Right lobe of liver (tissue), 6 donors: ENCODE data around the gene THUMPD3. TPM values are rescaled to one million over a fixed set of nuclear protein-coding genes. Genes with fewer than 3 reads are reported as not detected.

Source experiments
- ATAC-seq, 4 donors: fragments of 200-7000 bp; cut with Tn5 transposase; one replicate each; pipeline ENCODE4 v1.9.1; 2020; ENCODE audit warnings: mild to moderate bottlenecking in 4 of 4, moderate library complexity in 4 of 4
- DNase-seq, 3 donors: peaks; one replicate each; pipeline ENCODE4 v3.0.0-alpha.2; 2020
- H3K27ac ChIP-seq, 3 donors: fragments of 200-600 bp; one replicate each; pipeline ENCODE4 v1.8.0; 2022
- H3K27me3 ChIP-seq, 2 donors: fragments of 200-600 bp; one replicate each; pipeline ENCODE4 v1.8.0; 2022
- H3K36me3 ChIP-seq, 4 donors: fragments of 200-600 bp; sonication (generic) in 1 of 4; one replicate each; pipeline versions ENCODE4 v1.5.1 to v1.8.0; 2017 to 2022; ENCODE audit warnings: control low read depth in 1 of 4
- H3K4me1 ChIP-seq, 4 donors: fragments of 200-600 bp; sonication (generic) in 1 of 4; one replicate each; pipeline versions ENCODE4 v1.5.1 to v1.8.0; 2017 to 2022; ENCODE audit warnings: control low read depth in 1 of 4
- H3K4me3 ChIP-seq, 3 donors: fragments of 200-600 bp; one replicate each; pipeline ENCODE4 v1.8.0; 2022
- H3K9me3 ChIP-seq, 4 donors: fragments of 200-600 bp; sonication (generic) in 1 of 4; one replicate each; pipeline versions ENCODE4 v1.5.1 to v1.8.0; 2017 to 2022; ENCODE audit warnings: control low read depth in 1 of 4
- POLR2A ChIP-seq: fragments of 450-650 bp; IDR thresholded peaks from one replicate; pipeline ENCODE4 v1.6.1; 2017; ENCODE audit warnings: antibody characterized with exemption, mild to moderate bottlenecking
- WGBS: methylation state at CpG from one replicate; pipeline ENCODE4 v1.1.6; 2018; ENCODE audit warnings: low coverage, low lambda C conversion rate; ENCODE audit not compliant: insufficient coverage; ENCODE audit errors: missing lambda C conversion rate; 5-methylcytosine and 5-hydroxymethylcytosine counted together
- intact Hi-C, 2 donors: fragments of 100-400 bp; cut with DNase I; formaldehyde crosslinking; loops; one replicate each; pipeline versions ENCODE4 v1.11.2 to v1.14.1; 2022
- total RNA-seq, 6 experiments: library from RNA; depleted of rRNA in 2 of 6; stranded (reverse); fragments of >200 nt in 2 of 6; fragmentation: NEBNext Ultra II Directional in 3 of 6; extraction: Animal tissue kit (Norgen Biotek cat#: 25700) in 3 of 6; gene quantifications; one replicate each; pipeline versions ENCODE4 v1.1.0 to v1.2.4, GENCODE V29; 2016 to 2023
- TF ChIP-seq, protein P1 (sequence below), 4 donors: fragments of 200-600 bp in 3 of 4; fragments of 450-650 bp in 1 of 4; IDR thresholded peaks; one replicate each; pipeline versions ENCODE4 v1.5.1 to v1.8.0; 2016 to 2022; ENCODE audit warnings: antibody characterized with exemption in 4 of 4, mild to moderate bottlenecking in 2 of 4
- donor health status: DM: no; HTN: yes; CAD: no.
- donor health status: DM: no; HTN: no; CAD: no.
- donor health status: DM: no; HTN: no; CAD: no.
- donor health status: DM: no; HTN: yes; CAD: no.
- donor health status: DM: no; HTN: yes; CAD: no.

The THUMPD3 gene
- total RNA-seq, 6 experiments from 2014 or later, result 19.0 to 23.4 (median 21.2) TPM

DNA sequence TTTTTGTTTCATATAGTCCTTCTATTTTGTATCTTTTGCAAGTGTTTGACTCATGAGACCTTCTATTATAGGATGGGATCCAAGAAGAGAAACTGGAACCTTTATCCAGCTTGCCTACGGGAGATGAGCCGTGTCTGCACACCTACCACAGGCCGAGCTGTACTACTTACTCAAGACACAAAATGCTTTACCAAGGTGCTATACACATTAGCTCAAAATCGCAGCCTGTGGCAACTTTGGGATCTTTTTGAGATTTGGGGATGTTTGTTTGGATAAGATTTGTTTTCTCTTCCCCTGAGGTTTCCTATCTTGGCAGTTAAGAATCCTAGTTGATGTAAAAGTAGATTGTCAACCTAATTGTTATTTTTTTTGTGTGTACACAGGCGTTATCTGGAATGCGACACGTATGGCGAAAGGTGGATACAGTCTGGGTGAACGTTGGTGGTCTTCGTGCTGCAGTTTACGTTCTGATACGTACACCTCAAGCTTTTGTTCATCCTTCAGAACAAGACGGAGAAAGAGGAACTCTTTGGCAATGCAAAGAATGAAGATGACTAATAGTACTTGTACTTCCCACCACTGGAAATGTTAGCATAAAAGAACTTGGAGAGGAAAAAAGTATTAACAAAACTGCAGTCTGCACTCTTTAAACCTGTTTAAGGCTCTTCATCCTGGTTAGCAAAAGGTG, 21.4 kb downstream of the THUMPD3 start:
- ATAC-seq, result peak in 1 of 4 donors; percentile 39
- Histone ChIP-seq H3K9me3 (no peaks in the 10 kb centered on the region), H3K27ac (no peak overlapping the region), H3K4me3 (no peak overlapping the region), H3K36me3 (peaks cover 5 to 65% (median 26%) of the 10 kb centered on the region in 4 donors), H3K4me1 (no peaks in the 10 kb centered on the region), H3K27me3 (no peaks in the 10 kb centered on the region)
- WGBS, result 75% methylated on average over 13 of the region's 13 CpGs
- DNase-seq, result no peak
- intact Hi-C loops, result no loop called here
- TF ChIP-seq POLR2A, result no peak
- TF ChIP-seq, protein P1, sequence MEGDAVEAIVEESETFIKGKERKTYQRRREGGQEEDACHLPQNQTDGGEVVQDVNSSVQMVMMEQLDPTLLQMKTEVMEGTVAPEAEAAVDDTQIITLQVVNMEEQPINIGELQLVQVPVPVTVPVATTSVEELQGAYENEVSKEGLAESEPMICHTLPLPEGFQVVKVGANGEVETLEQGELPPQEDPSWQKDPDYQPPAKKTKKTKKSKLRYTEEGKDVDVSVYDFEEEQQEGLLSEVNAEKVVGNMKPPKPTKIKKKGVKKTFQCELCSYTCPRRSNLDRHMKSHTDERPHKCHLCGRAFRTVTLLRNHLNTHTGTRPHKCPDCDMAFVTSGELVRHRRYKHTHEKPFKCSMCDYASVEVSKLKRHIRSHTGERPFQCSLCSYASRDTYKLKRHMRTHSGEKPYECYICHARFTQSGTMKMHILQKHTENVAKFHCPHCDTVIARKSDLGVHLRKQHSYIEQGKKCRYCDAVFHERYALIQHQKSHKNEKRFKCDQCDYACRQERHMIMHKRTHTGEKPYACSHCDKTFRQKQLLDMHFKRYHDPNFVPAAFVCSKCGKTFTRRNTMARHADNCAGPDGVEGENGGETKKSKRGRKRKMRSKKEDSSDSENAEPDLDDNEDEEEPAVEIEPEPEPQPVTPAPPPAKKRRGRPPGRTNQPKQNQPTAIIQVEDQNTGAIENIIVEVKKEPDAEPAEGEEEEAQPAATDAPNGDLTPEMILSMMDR (IDR thresholded peaks at IDR 0.05), result no peak

DNA sequence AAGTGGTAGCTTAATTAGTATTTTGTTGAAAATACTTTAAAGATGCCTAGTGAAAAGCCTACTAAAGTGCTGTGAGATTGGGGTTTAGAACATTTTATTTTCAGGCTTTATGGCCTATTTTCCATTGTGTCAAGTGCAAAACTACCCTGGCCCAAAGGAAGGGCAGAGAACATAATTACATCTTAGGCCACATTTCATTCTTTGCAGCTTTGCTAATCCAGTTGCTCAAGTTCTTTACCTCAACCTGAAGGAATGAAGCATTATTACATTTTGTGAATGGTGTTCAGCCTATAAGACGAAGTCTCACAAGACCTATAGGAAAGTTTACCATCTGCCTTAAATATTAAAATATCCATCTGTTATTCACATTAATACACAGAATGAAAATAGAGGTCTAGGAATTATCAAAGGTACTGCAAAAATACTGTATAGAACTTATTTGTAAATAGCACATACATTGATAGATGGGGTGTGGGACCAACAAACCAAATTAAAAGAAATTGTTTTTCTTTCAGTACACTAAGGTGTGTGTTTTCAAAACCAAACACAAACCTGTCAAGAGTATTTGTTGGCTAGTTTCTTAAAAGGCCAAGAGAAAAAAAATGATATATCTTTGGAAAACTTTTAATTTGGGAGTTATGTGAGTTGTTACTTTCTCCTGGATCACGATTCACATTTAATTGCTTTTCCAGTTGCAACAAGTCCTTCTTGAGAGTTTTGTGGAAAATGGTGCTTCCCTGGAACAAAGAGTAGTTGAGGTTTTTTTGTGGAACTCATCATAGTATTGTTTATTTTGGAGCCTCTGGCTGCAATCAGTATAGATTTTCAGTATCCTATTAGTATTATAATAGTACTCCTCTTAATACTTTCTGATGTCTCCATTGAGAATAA, 22.6 kb downstream of the THUMPD3 start:
- Histone ChIP-seq H3K27ac (no peak overlapping the region), H3K4me1 (no peaks in the 10 kb centered on the region), H3K4me3 (no peak overlapping the region), H3K36me3 (peaks cover 6 to 74% (median 37%) of the 10 kb centered on the region in 4 donors), H3K27me3 (no peaks in the 10 kb centered on the region), H3K9me3 (no peaks in the 10 kb centered on the region)
- 93% methylated on average over 2 of the region's 2 CpGs for WGBS
- TF ChIP-seq, protein P1 (IDR thresholded peaks at IDR 0.05), result no peak
- TF ChIP-seq POLR2A, result no peak
- no peak for ATAC-seq
- no peak for DNase-seq
- intact Hi-C loops, result loop anchor here in 1 of 2 donors (5.0 kb wide), 1 partner anchor 52 kb away; no protein-coding TSS in a partner anchor

DNA sequence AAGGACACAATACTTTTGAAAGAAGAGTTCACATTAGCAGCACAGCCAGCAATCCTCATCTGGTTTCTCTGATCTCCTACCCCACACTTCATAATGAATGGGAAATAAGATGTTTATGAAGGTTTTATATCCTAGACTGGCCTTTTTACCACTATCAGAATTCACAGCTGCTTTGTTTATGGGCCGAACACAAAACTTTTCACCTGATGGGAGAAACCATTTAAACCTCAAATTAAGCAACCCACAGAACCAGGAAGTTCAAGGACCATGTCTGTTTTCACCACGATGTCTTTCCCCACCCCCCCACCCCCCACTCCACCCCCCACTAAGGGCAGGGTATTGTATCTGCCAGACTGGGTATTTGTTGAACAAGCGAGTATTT, 23.2 kb downstream of the THUMPD3 start:
- H3K27me3 ChIP-seq, result no peaks in the 10 kb centered on the region
- H3K4me1 ChIP-seq, result no peaks in the 10 kb centered on the region
- H3K27ac ChIP-seq, result no peak overlapping the region
- no peaks in the 10 kb centered on the region for H3K9me3 ChIP-seq
- ATAC-seq (no peak), DNase-seq (no peak)
- intact Hi-C loops, result loop anchor here in 1 of 2 donors (5.0 kb wide), 1 partner anchor 51 kb away; no protein-coding TSS in a partner anchor
- 53% methylated on average over 3 of the region's 3 CpGs for WGBS
- peaks cover 10 to 76% (median 40%) of the 10 kb centered on the region in 4 donors for H3K36me3 ChIP-seq
- no peak overlapping the region for H3K4me3 ChIP-seq
- TF ChIP-seq POLR2A, result no peak
- TF ChIP-seq, protein P1 (IDR thresholded peaks at IDR 0.05), result no peak

DNA sequence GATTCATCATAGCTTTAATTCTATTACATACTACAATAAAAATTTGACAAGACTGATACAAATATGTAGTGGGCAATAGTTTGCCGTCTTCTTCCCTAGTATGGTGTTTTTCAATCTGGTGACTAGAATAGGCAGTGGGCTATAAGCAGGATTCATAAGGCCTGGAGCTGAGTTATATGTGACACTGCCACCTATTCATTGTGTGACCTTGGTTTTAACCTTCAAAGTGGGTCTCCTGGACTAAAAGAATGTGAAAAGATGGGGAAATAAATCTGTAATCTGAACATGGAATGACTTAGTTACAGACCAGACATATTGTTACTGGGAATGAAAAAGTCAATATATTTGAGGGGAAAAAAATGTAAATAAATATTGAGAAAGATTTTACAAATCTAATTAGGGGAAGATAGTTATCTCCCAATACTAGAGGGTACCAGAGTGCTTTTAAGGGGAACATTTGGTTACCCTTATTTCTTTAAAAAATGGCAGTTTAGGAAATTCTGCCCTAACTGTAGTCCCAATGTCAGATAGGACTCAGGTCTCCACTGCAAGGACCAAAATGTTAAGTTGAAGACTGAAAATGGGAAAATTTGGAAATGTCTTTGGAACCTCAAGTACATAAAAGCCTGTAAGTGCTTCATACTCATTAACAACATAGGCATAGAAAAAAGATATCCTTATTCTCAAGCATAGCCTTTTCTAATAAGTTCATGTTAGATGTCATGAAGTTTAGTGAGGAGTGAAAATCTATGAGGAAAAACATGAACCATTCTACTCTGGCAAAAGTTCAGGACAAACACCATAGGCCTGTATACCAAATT, 23.9 kb downstream of the THUMPD3 start:
- Histone ChIP-seq H3K27me3 (no peaks in the 10 kb centered on the region), H3K36me3 (peaks cover 10 to 81% (median 44%) of the 10 kb centered on the region in 4 donors), H3K27ac (no peak overlapping the region), H3K4me1 (no peaks in the 10 kb centered on the region), H3K4me3 (no peak overlapping the region), H3K9me3 (no peaks in the 10 kb centered on the region)
- WGBS, result 67% methylated on average over 1 of the region's 1 CpG
- intact Hi-C loops, result loop anchor here in 1 of 2 donors (5.0 kb wide), 1 partner anchor 51 kb away; no protein-coding TSS in a partner anchor
- no peak for DNase-seq
- ATAC-seq, result no peak
- TF ChIP-seq, protein P1 (IDR thresholded peaks at IDR 0.05), result no peak
- no peak for TF ChIP-seq POLR2A
